ENCODE data around the gene TBC1D2B. TPM values are rescaled to one million over a fixed set of nuclear protein-coding genes. Genes with fewer than 3 reads are reported as not detected.

The TBC1D2B gene
- polyA plus RNA-seq, 1 donor (not counting 4 experiments of a cell fraction or from before 2014, with no cell fraction given): 27.0 TPM

DNA sequence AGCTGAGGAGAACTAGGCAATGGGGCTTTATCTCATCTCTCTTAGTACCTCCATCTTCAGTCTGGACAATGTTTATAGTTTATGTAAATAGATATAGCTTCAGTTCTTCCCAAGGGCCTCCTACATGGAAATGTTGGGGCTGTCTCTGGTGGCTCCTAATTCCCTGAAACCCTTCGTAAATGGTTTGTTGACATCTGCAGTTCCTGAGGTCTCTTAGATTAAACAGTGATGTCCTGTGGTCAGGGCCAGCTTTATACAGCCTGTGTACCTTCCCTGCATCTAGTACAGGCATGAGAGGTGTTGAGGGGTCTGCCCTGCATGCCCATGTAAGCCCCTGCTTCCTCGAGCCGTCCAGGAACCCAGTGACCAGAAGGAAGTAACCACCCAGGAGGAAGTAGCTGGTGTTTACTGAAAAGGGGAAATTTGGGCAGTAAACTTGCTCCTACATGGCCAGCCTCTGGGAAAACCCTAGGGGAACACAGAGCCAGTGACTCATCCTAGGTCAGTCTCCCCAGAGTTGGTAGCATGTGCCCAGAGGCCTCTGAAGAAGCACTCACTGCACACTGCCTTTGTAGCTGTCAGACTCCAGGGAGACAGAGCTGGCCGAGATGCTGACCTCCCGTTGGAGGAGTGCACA is 4.7 kb upstream of the TBC1D2B start:
- FAIRE-seq (no peak), DNase-seq (ENCODE audit: low read depth, low spot score) (no peak)
- Histone ChIP-seq H2AFZ (ENCODE audit: control insufficient read depth, low read length) (no peak overlapping the region), H3K36me3 (ENCODE audit: control insufficient read depth in 2 of 2, extremely low read depth in 1 of 2, insufficient read depth in 2 of 2, low read length in 2 of 2) (no peaks in the 10 kb centered on the region), H3K79me2 (ENCODE audit: control insufficient read depth, insufficient read depth, low read length) (no peaks in the 10 kb centered on the region), H3K9ac (ENCODE audit: control insufficient read depth, extremely low read depth, insufficient read depth, low read length) (no peak overlapping the region), H3K27ac (ENCODE audit: control insufficient read depth, insufficient read depth, low read length) (no peak overlapping the region), H4K20me1 (ENCODE audit: control insufficient read depth, extremely low read depth, insufficient read depth, low read length) (no peaks in the 10 kb centered on the region), H3K4me1 (ENCODE audit: control insufficient read depth, extremely low read depth, insufficient read depth, low read length) (peaks cover 2% of the 10 kb centered on the region), H3K27me3 (ENCODE audit: control insufficient read depth, extremely low read depth, insufficient read depth, low read length) (no peaks in the 10 kb centered on the region), H3K9me3 (ENCODE audit: control insufficient read depth, low read depth, low read length) (no peaks in the 10 kb centered on the region), H3K4me3 (ENCODE audit: control insufficient read depth in 2 of 3, extremely low read depth in 1 of 3, insufficient read depth in 2 of 3, low read depth in 1 of 3, low read length in 3 of 3) (no peak overlapping the region), H3K4me2 (ENCODE audit: control insufficient read depth, extremely low read depth, insufficient read depth, low read depth, low read length) (no peak overlapping the region), H3K9me1 (ENCODE audit: control insufficient read depth, extremely low read depth, insufficient read depth, low read length) (no peaks in the 10 kb centered on the region)
- no peak for TF ChIP-seq EZH2 (IDR thresholded peaks at IDR 0.05; ENCODE audit: low read length)
- TF ChIP-seq, protein P1, sequence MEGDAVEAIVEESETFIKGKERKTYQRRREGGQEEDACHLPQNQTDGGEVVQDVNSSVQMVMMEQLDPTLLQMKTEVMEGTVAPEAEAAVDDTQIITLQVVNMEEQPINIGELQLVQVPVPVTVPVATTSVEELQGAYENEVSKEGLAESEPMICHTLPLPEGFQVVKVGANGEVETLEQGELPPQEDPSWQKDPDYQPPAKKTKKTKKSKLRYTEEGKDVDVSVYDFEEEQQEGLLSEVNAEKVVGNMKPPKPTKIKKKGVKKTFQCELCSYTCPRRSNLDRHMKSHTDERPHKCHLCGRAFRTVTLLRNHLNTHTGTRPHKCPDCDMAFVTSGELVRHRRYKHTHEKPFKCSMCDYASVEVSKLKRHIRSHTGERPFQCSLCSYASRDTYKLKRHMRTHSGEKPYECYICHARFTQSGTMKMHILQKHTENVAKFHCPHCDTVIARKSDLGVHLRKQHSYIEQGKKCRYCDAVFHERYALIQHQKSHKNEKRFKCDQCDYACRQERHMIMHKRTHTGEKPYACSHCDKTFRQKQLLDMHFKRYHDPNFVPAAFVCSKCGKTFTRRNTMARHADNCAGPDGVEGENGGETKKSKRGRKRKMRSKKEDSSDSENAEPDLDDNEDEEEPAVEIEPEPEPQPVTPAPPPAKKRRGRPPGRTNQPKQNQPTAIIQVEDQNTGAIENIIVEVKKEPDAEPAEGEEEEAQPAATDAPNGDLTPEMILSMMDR (optimal IDR thresholded peaks at IDR 0.05 in 1 of 3, IDR thresholded peaks at IDR 0.05 in 1 of 3, conservative IDR thresholded peaks at IDR 0.05 in 1 of 3; ENCODE audit: extremely low read depth in 1 of 3, insufficient read depth in 2 of 3, low read length in 3 of 3): no peak
- dilution Hi-C loops (cut with MboI; ENCODE audit: extremely low pct_ligation_motif_present, low sequenced_read_pairs): no loop called here

DNA sequence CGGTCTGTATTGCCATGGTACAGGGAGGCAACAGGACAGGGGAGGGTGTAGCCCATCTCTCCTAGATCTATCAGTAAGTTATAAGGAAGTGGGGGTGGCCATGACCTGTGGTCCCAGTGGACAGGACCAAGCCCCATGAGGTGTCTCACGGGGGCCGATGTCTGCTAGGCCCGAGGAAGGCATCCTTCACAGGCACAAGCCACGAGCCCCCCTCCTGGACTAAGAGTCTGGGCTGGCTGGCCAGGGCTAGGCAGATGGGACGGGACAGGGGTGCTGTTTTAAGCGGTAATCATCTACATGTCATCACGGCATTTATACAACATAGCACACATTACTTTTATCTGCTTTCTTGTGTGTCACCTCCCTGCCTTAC is 2.6 kb upstream of the TBC1D2B start:
- no peak overlapping the region for H2AFZ ChIP-seq (ENCODE audit: control insufficient read depth, low read length)
- no peaks in the 10 kb centered on the region for H3K36me3 ChIP-seq (ENCODE audit: control insufficient read depth in 2 of 2, extremely low read depth in 1 of 2, insufficient read depth in 2 of 2, low read length in 2 of 2)
- peaks cover 2% of the 10 kb centered on the region for H3K9me1 ChIP-seq (ENCODE audit: control insufficient read depth, extremely low read depth, insufficient read depth, low read length)
- dilution Hi-C loops (cut with MboI; ENCODE audit: extremely low pct_ligation_motif_present, low sequenced_read_pairs): no loop called here
- DNase-seq (ENCODE audit: low read depth, low spot score) (no peak), FAIRE-seq (no peak)
- peaks cover 14% of the 10 kb centered on the region for H3K4me1 ChIP-seq (ENCODE audit: control insufficient read depth, extremely low read depth, insufficient read depth, low read length)
- no peak overlapping the region for H3K4me3 ChIP-seq (ENCODE audit: control insufficient read depth in 2 of 3, extremely low read depth in 1 of 3, insufficient read depth in 2 of 3, low read depth in 1 of 3, low read length in 3 of 3)
- no peak overlapping the region for H3K27ac ChIP-seq (ENCODE audit: control insufficient read depth, insufficient read depth, low read length)
- H3K4me2 ChIP-seq (ENCODE audit: control insufficient read depth, extremely low read depth, insufficient read depth, low read depth, low read length): no peak overlapping the region
- H4K20me1 ChIP-seq (ENCODE audit: control insufficient read depth, extremely low read depth, insufficient read depth, low read length): no peaks in the 10 kb centered on the region
- H3K27me3 ChIP-seq (ENCODE audit: control insufficient read depth, extremely low read depth, insufficient read depth, low read length): no peaks in the 10 kb centered on the region
- no peaks in the 10 kb centered on the region for H3K9me3 ChIP-seq (ENCODE audit: control insufficient read depth, low read depth, low read length)
- TF ChIP-seq, protein P1 (optimal IDR thresholded peaks at IDR 0.05 in 1 of 3, IDR thresholded peaks at IDR 0.05 in 1 of 3, conservative IDR thresholded peaks at IDR 0.05 in 1 of 3; ENCODE audit: extremely low read depth in 1 of 3, insufficient read depth in 2 of 3, low read length in 3 of 3): no peak
- TF ChIP-seq EZH2 (IDR thresholded peaks at IDR 0.05; ENCODE audit: low read length): no peak
- H3K79me2 ChIP-seq (ENCODE audit: control insufficient read depth, insufficient read depth, low read length): peaks cover 18% of the 10 kb centered on the region
- no peak overlapping the region for H3K9ac ChIP-seq (ENCODE audit: control insufficient read depth, extremely low read depth, insufficient read depth, low read length)

Data from keratinocyte (primary cell).